H1 (cell line): ENCODE data around the gene LMO2. TPM values are rescaled to one million over a fixed set of nuclear protein-coding genes. Genes with fewer than 3 reads are reported as not detected.
"Not testable (repeated sequence)": the region's sequence is repeated elsewhere in the genome, so short reads cannot be mapped to it uniquely, and the experiment has no call there.

ENCODE experiments used
- CTCF ChIA-PET: fragments of 300-600 bp; sonication (Branson Sonifier 250); formaldehyde crosslinking; loops from one replicate; lab custom pipeline; 2021; ENCODE audit not compliant: partially characterized antibody; lab: Charles Lee
- POLR2A ChIA-PET: fragments of 300-600 bp; sonication (Branson Sonifier 250); formaldehyde crosslinking; loops from one replicate; lab custom pipeline; 2021; ENCODE audit warnings: inconsistent platforms; ENCODE audit not compliant: partially characterized antibody; lab: Charles Lee
- DNase-seq, 2 experiments: peaks; one replicate each; pipeline versions ENCODE4 v3.0.0 to v3.0.0-alpha.2; 2010 to 2022; ENCODE audit warnings: low spot score in 2 of 2, low read depth in 1 of 2, mixed read lengths in 1 of 2
- FAIRE-seq: peaks from 2 replicates; lab custom pipeline; 2011; peaks lifted over from hg19 to GRCh38; lab: Jason Lieb, UNC
- H2AFZ ChIP-seq: 2 replicates; pipeline ENCODE4 v1.8.1; 2012; ENCODE audit warnings: low read length, inconsistent platforms
- H2AK5ac ChIP-seq: 2 replicates; pipeline ENCODE4 v1.6.1; 2013; ENCODE audit warnings: low read depth, low read length
- H2BK120ac ChIP-seq: replicated peaks from 2 replicates; pipeline ENCODE3; 2013; ENCODE audit warnings: low read depth, low read length, inconsistent platforms
- H2BK12ac ChIP-seq: 2 replicates; pipeline ENCODE4 v1.6.1; 2013; ENCODE audit warnings: low read depth, low read length
- H2BK15ac ChIP-seq: 2 replicates; pipeline ENCODE4 v1.6.1; 2013; ENCODE audit warnings: low read length
- H2BK20ac ChIP-seq: 2 replicates; pipeline ENCODE4 v1.6.1; 2013; ENCODE audit warnings: low read length
- H2BK5ac ChIP-seq: 2 replicates; pipeline ENCODE4 v1.6.1; 2013; ENCODE audit warnings: low read depth, low read length
- H3K14ac ChIP-seq: 2 replicates; pipeline ENCODE4 v1.6.1; 2013; ENCODE audit warnings: inconsistent platforms; ENCODE audit not compliant: insufficient read length
- H3K18ac ChIP-seq: 2 replicates; pipeline ENCODE4 v1.6.1; 2013; ENCODE audit warnings: low read length; ENCODE audit errors: extremely low read depth
- H3K23ac ChIP-seq: 2 replicates; pipeline ENCODE4 v1.6.1; 2013; ENCODE audit warnings: inconsistent platforms; ENCODE audit not compliant: insufficient read length
- H3K23me2 ChIP-seq: 2 replicates; pipeline ENCODE4 v1.6.1; 2013; ENCODE audit warnings: low read depth, low read length
- H3K27ac ChIP-seq: 2 replicates; pipeline ENCODE4 v1.6.1; 2011; ENCODE audit warnings: low read depth, low read length, inconsistent platforms
- H3K27me3 ChIP-seq, 4 experiments: replicated peaks in 1 of 4; 1 replicate in 1 of 4; 2 replicates in 3 of 4; pipeline versions ENCODE4 v1.6.1 to v1.8.1; 2011 to 2013; ENCODE audit warnings: low read length in 3 of 4, mild to moderate bottlenecking in 3 of 4, inconsistent platforms in 2 of 4, mixed read lengths in 2 of 4, moderate library complexity in 1 of 4; ENCODE audit not compliant: control insufficient read depth in 3 of 4, insufficient read depth in 3 of 4; ENCODE audit errors: extremely low read depth in 1 of 4
- H3K36me3 ChIP-seq, 4 experiments: 2 replicates each; pipeline versions ENCODE4 v1.6.1 to v1.8.1; 2011 to 2013; ENCODE audit warnings: mild to moderate bottlenecking in 4 of 4, low read length in 3 of 4, moderate library complexity in 2 of 4, control low read depth in 1 of 4, inconsistent platforms in 1 of 4; ENCODE audit not compliant: insufficient read depth in 4 of 4, control insufficient read depth in 2 of 4
- H3K4ac ChIP-seq: replicated peaks from 2 replicates; pipeline ENCODE3; 2013; ENCODE audit warnings: low read length, low read depth, mixed read lengths, inconsistent platforms; ENCODE audit not compliant: insufficient read length
- H3K4me1 ChIP-seq, 4 experiments: replicated peaks in 1 of 4; 1 replicate in 1 of 4; 2 replicates in 3 of 4; pipeline versions ENCODE4 v1.6.1 to v1.8.1; 2011 to 2013; ENCODE audit warnings: low read length in 3 of 4, inconsistent platforms in 2 of 4, mixed read lengths in 1 of 4; ENCODE audit not compliant: insufficient read depth in 4 of 4, control insufficient read depth in 3 of 4
- H3K4me2 ChIP-seq, 2 experiments: 2 replicates each; pipeline versions ENCODE4 v1.6.1 to v1.8.1; 2011 to 2013; ENCODE audit warnings: low read depth in 2 of 2, low read length in 2 of 2, control low read depth in 1 of 2, inconsistent platforms in 1 of 2, mild to moderate bottlenecking in 1 of 2; ENCODE audit not compliant: insufficient read depth in 1 of 2
- H3K4me3 ChIP-seq, 4 experiments: fragments of 200-600, 300-600 bp in 1 of 4; sonication (generic), shearing (Covaris generic), sonication (Bioruptor Twin) in 1 of 4; 2 replicates each; pipeline versions ENCODE4 v1.5.1 to v1.8.1; 2011 to 2016; ENCODE audit warnings: low read length in 4 of 4, low read depth in 3 of 4, control low read depth in 2 of 4, inconsistent platforms in 2 of 4, mild to moderate bottlenecking in 2 of 4, mixed read lengths in 1 of 4, moderate library complexity in 1 of 4; ENCODE audit not compliant: insufficient read depth in 2 of 4; ENCODE audit errors: extremely low read depth in 1 of 4
- H3K56ac ChIP-seq: replicated peaks from 2 replicates; pipeline ENCODE3; 2013; ENCODE audit warnings: low read depth, mild to moderate bottlenecking, mixed read lengths, low read length, inconsistent platforms; ENCODE audit not compliant: insufficient read length
- H3K79me1 ChIP-seq: 2 replicates; pipeline ENCODE4 v1.6.1; 2013; ENCODE audit warnings: low read depth, low read length, control low read depth
- H3K79me2 ChIP-seq, 2 experiments: 2 replicates each; pipeline versions ENCODE4 v1.6.1 to v1.8.1; 2012 to 2013; ENCODE audit warnings: low read length in 2 of 2, mild to moderate bottlenecking in 2 of 2, inconsistent platforms in 1 of 2; ENCODE audit not compliant: insufficient read depth in 2 of 2, control insufficient read depth in 1 of 2
- H3K9ac ChIP-seq, 4 experiments: replicated peaks in 1 of 4; 1 replicate in 1 of 4; 2 replicates in 3 of 4; pipeline versions ENCODE4 v1.6.1 to v1.8.1; 2011 to 2013; ENCODE audit warnings: low read depth in 3 of 4, low read length in 3 of 4, control low read depth in 2 of 4, mild to moderate bottlenecking in 2 of 4, moderate library complexity in 2 of 4, inconsistent platforms in 1 of 4; ENCODE audit errors: extremely low read depth in 1 of 4
- H3K9me3 ChIP-seq, 2 experiments: 2 replicates each; pipeline versions ENCODE4 v1.6.1 to v1.8.1; 2012 to 2013; ENCODE audit warnings: mild to moderate bottlenecking in 2 of 2, moderate library complexity in 2 of 2, control low read depth in 1 of 2, inconsistent platforms in 1 of 2, low read depth in 1 of 2, low read length in 1 of 2, mixed read lengths in 1 of 2; ENCODE audit not compliant: insufficient read depth in 2 of 2
- H4K20me1 ChIP-seq, 2 experiments: replicated peaks in 1 of 2; 2 replicates each; pipeline versions ENCODE3 to v1.8.1; 2011 to 2013; ENCODE audit warnings: inconsistent platforms in 2 of 2, low read length in 2 of 2, mild to moderate bottlenecking in 1 of 2; ENCODE audit not compliant: insufficient read depth in 2 of 2, control insufficient read depth in 1 of 2
- H4K5ac ChIP-seq: 2 replicates; pipeline ENCODE4 v1.6.1; 2013; ENCODE audit warnings: low read length, low read depth, mixed read lengths, inconsistent platforms; ENCODE audit not compliant: insufficient read length
- H4K8ac ChIP-seq: 2 replicates; pipeline ENCODE4 v1.8.0; 2013; ENCODE audit warnings: mild to moderate bottlenecking, moderate library complexity, low read length, inconsistent platforms; ENCODE audit not compliant: insufficient read depth; ENCODE audit errors: extremely low read depth
- H4K91ac ChIP-seq: replicated peaks from 2 replicates; pipeline ENCODE3; 2013; ENCODE audit warnings: low read length, mixed read lengths, inconsistent platforms; ENCODE audit not compliant: insufficient read length
- BCL11A ChIP-seq, 2 experiments: IDR thresholded peaks; one replicate each; pipeline ENCODE4 v1.6.1; 2011; ENCODE audit warnings: low read depth in 2 of 2, low read length in 2 of 2, mild to moderate bottlenecking in 2 of 2
- CBX8 ChIP-seq: fragments of 300-800, 300-1000 bp; sonication (generic); IDR thresholded peaks from 2 replicates; pipeline ENCODE4 v1.7.1; 2016; ENCODE audit warnings: low read depth, low read length, borderline replicate concordance
- KDM4A ChIP-seq: IDR thresholded peaks from one replicate; pipeline ENCODE4 v1.7.1; 2012; ENCODE audit warnings: low read depth, mild to moderate bottlenecking, moderate library complexity, low read length, inconsistent platforms; ENCODE audit not compliant: severe bottlenecking
- TAF1 ChIP-seq: IDR thresholded peaks from 2 replicates; pipeline ENCODE4 v1.6.1; 2011; ENCODE audit warnings: mild to moderate bottlenecking, low read depth, low read length
- WGBS, 2 experiments: shearing (Covaris generic) in 1 of 2; methylation state at CpG; one replicate each; pipeline versions ENCODE4 v1.1.6 to v1.1.7; 2013 to 2015; ENCODE audit warnings: low lambda C conversion rate in 2 of 2, mixed read lengths in 2 of 2, inconsistent platforms in 1 of 2, low coverage in 1 of 2, missing lambda C conversion rate in 1 of 2; ENCODE audit not compliant: insufficient replicate concordance in 2 of 2, insufficient coverage in 1 of 2, insufficient read length in 1 of 2; ENCODE audit errors: extremely low coverage in 1 of 2, missing lambda C conversion rate in 1 of 2; 5-methylcytosine and 5-hydroxymethylcytosine counted together
- polyA plus RNA-seq, 7 experiments: library from polyadenylated mRNA; depleted of rRNA in 3 of 7; stranded (reverse) in 5 of 7; unstranded in 2 of 7; fragments of >200 nt in 5 of 7; fragments of 200-250 nt in 2 of 7; gene quantifications; 1 replicate in 5 of 7; 2 replicates in 1 of 7; 4 replicates in 1 of 7; pipeline versions ENCODE4 v1.2.1 to v1.2.3, GENCODE V29; 2011 to 2013; ENCODE audit warnings: missing spikeins in 2 of 7, mixed read lengths in 2 of 7
- total RNA-seq: library from RNA; stranded (reverse); fragmentation: NEBNext Ultra II Directional; extraction: Animal tissue kit (Norgen Biotek cat#: 25700); gene quantifications from 2 replicates; pipeline ENCODE4 v1.2.1, GENCODE V29; 2021
- TF ChIP-seq, protein P1 (sequence below): IDR thresholded peaks from 2 replicates; pipeline ENCODE4 v1.6.1; 2012; ENCODE audit warnings: inconsistent platforms

The LMO2 gene
- total and polyA plus RNA-seq, 2 of the 8 experiments (the other 6 are each of a cell fraction or from before 2014, with no cell fraction given), result 1.6 to 2.7 TPM

DNA sequence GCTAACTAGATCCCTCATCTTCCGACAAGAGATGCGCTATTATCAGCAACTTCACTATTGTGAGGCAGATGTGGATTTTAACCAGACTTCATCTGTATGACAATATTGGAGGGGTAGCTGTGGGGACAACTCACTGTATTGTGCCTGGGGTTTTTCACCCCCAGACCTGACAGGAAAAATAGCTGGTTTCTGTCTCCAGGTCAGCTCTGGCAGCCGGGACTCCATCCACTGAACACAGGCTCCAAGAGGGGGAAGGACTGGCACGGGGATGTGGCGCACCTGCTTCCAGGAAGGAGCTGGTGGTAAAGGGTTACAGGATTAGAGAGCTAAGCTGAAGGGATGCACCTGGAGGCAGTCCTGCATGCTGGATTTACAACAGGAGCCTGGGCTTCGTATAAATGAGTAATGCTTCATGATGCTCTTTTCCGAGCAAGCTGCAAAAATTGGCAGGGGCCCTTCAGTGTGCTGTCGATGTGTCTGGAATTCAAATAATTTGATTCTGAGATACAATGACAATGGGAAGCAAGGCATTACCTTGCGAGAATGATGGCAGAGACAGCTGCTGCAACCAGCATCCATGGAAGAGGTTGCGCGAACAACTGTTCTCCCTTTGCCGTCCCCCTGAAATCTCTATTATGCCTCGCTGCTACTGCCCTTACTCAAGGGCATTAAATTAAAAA lies 49.5 kb downstream of the LMO2 start (continued):
- TF ChIP-seq KDM4A (no peak), TAF1 (no peak), BCL11A (IDR thresholded peaks at IDR 0.05; ENCODE audit: low read depth in 2 of 2, low read length in 2 of 2) (no peak), CBX8 (no peak)
- TF ChIP-seq, protein P1, sequence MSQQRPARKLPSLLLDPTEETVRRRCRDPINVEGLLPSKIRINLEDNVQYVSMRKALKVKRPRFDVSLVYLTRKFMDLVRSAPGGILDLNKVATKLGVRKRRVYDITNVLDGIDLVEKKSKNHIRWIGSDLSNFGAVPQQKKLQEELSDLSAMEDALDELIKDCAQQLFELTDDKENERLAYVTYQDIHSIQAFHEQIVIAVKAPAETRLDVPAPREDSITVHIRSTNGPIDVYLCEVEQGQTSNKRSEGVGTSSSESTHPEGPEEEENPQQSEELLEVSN, result no peak

DNA sequence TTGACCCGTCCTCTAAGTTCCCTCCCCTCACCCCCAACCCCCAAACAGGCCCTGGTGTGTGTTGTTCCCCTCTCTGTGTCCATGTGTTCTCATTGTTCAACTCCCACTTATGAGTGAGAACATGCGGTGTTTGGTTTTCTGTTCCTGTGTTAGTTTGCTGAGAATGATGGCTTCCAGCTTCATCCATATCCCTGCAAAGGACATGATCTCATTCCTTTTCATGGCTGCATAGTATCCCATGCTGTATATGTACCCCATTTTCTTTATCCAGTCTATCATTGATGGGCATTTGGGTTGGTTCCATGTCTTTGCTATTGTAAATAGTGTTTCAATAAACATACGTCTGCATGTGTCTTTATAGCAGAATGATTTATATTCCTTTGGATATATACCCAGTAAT lies 53.6 kb downstream of the LMO2 start:
- H3K4me2 ChIP-seq, H3K9ac ChIP-seq, H3K18ac ChIP-seq, H4K20me1 ChIP-seq, H3K56ac ChIP-seq, H3K4me1 ChIP-seq, H4K5ac ChIP-seq, H2AK5ac ChIP-seq, H2AFZ ChIP-seq, H2BK20ac ChIP-seq, H3K9me3 ChIP-seq, H3K4me3 ChIP-seq, H3K14ac ChIP-seq, H3K23ac ChIP-seq, H2BK15ac ChIP-seq, H2BK5ac ChIP-seq, H2BK12ac ChIP-seq, H4K91ac ChIP-seq, H3K79me1 ChIP-seq, H2BK120ac ChIP-seq, H3K36me3 ChIP-seq, H3K27ac ChIP-seq, H3K23me2 ChIP-seq, H3K27me3 ChIP-seq, H4K8ac ChIP-seq, H3K79me2 ChIP-seq, H3K4ac ChIP-seq, FAIRE-seq, DNase-seq, POLR2A ChIA-PET: not testable (repeated sequence)
- CTCF ChIA-PET, result interaction anchor here (0.7 kb wide), 1 partner anchor 28 kb away, joined by 3 read pairs; no protein-coding TSS in a partner anchor
- WGBS, 2 experiments, result 87% methylated on average over 2 of the region's 3 CpGs; no CpG with 5 or more reads in 1 of the 2 experiments
